K562 (cell line): ENCODE measurements around the gene RARA. TPM values are rescaled to one million over a fixed set of nuclear protein-coding genes. Genes with fewer than 3 reads are reported as not detected.

Source experiments
- EP400 ChIP-seq: fragments of 450-650 bp; IDR thresholded peaks from 2 replicates; pipeline ENCODE4 v1.6.1; 2017; ENCODE audit warnings: antibody characterized with exemption, mild to moderate bottlenecking, moderate library complexity
- ETV1 ChIP-seq: fragments of 450-650 bp; conservative IDR thresholded peaks from 2 replicates; pipeline ENCODE4 v1.6.1; 2016; ENCODE audit warnings: missing genetic modification characterization, control low read depth, low read depth, missing compliant biosample characterization
- HDAC1 ChIP-seq, 2 experiments: fragments of 450-650 bp; IDR thresholded peaks; 2 replicates each; pipeline ENCODE4 v1.6.1; 2016 to 2017; ENCODE audit warnings: inconsistent platforms in 1 of 2, mild to moderate bottlenecking in 1 of 2, moderate library complexity in 1 of 2
- HDGF ChIP-seq: fragments of 450-650 bp; IDR thresholded peaks from 2 replicates; pipeline ENCODE4 v1.6.1; 2016
- MYC ChIP-seq, 2 experiments: fragments of 250-450 bp in 1 of 2; sonication (Bioruptor Pico) in 1 of 2; IDR thresholded peaks; 2 replicates each; pipeline versions ENCODE4 v1.5.1 to v1.6.1; 2012 to 2021; ENCODE audit warnings: low read depth in 2 of 2, borderline replicate concordance in 1 of 2, improper control_type of control experiment in 1 of 2, low read length in 1 of 2, mild to moderate bottlenecking in 1 of 2, moderate library complexity in 1 of 2
- NCOA1 ChIP-seq: fragments of 450-650 bp; IDR thresholded peaks from 2 replicates; pipeline ENCODE4 v1.6.1; 2016; ENCODE audit warnings: low read depth
- NELFE ChIP-seq: IDR thresholded peaks from 2 replicates; pipeline ENCODE4 v1.6.1; 2011; ENCODE audit warnings: mild to moderate bottlenecking; ENCODE audit not compliant: insufficient read depth, insufficient read length
- NFE2L1 ChIP-seq: fragments of 450-650 bp; IDR thresholded peaks from 2 replicates; pipeline ENCODE4 v1.6.1; 2016; ENCODE audit warnings: missing genetic modification characterization, low read depth, mild to moderate bottlenecking, missing compliant biosample characterization, moderate library complexity, borderline replicate concordance
- POLR2B ChIP-seq: fragments of 450-650 bp; IDR thresholded peaks from 2 replicates; pipeline ENCODE4 v1.6.1; 2018; ENCODE audit warnings: low read depth; ENCODE audit not compliant: partially characterized antibody
- RBM22 ChIP-seq: fragments of 200-400 bp; formaldehyde crosslinking; IDR thresholded peaks from 2 replicates; pipeline ENCODE4 v1.6.1; 2018; ENCODE audit warnings: low read length, low read depth; ENCODE audit not compliant: poor library complexity, severe bottlenecking
- SIN3A ChIP-seq, 2 experiments: fragments of 150-350 bp in 1 of 2; IDR thresholded peaks; 2 replicates each; pipeline ENCODE4 v1.6.1; 2011 to 2016; ENCODE audit warnings: borderline replicate concordance in 2 of 2, low read depth in 2 of 2, low read length in 2 of 2, mild to moderate bottlenecking in 2 of 2, moderate library complexity in 2 of 2; ENCODE audit not compliant: control insufficient read depth in 1 of 2
- SMAD1 ChIP-seq: fragments of 150-350 bp; IDR thresholded peaks from 2 replicates; pipeline ENCODE4 v1.6.1; 2014; ENCODE audit warnings: low read length, low read depth; ENCODE audit not compliant: partially characterized antibody
- SMARCE1 ChIP-seq: fragments of 450-650 bp; IDR thresholded peaks from 2 replicates; pipeline ENCODE4 v1.7.1; 2016; ENCODE audit warnings: mild to moderate bottlenecking
- TRIM28 ChIP-seq: fragments of 450-650 bp; IDR thresholded peaks from 2 replicates; pipeline ENCODE4 v1.6.1; 2017
- ZNF140 ChIP-seq: fragments of 250-450 bp; sonication (Bioruptor Pico); IDR thresholded peaks from 2 replicates; pipeline ENCODE4 v1.8.0; 2021; ENCODE audit warnings: moderate library complexity, mild to moderate bottlenecking, inconsistent platforms
- ZNF511 ChIP-seq: sonication (generic); formaldehyde crosslinking; IDR thresholded peaks from 2 replicates; pipeline ENCODE4 v1.8.0; 2022; ENCODE audit warnings: mild to moderate bottlenecking, missing genetic modification reagents
- ZNF766 ChIP-seq: fragments of 200-800 bp; sonication (Bioruptor generic); conservative IDR thresholded peaks from 2 replicates; pipeline ENCODE4 v1.6.1; 2016; ENCODE audit warnings: missing genetic modification characterization, missing compliant biosample characterization
- polyA plus RNA-seq, 8 experiments: library from polyadenylated mRNA; depleted of rRNA in 4 of 8; stranded (reverse) in 5 of 8; unstranded in 3 of 8; fragments of >200 nt; fragmentation: Nextera tagmentation in 2 of 8; fragmentation: Illumina TruSeq in 1 of 8; extraction: Ambion mirVana in 2 of 8; extraction: Trizol in 1 of 8; gene quantifications; 2 replicates each; pipeline versions ENCODE4 v1.2.1 to v1.2.3, GENCODE V29; 2011 to 2014; ENCODE audit warnings: inconsistent platforms in 1 of 8, missing spikeins in 1 of 8
- total RNA-seq, 7 experiments: library from RNA; depleted of rRNA in 6 of 7; stranded (reverse); fragments of >200 nt in 6 of 7; fragmentation: Illumina TruSeq in 2 of 7; extraction: Trizol in 2 of 7; gene quantifications; 2 replicates each; pipeline versions ENCODE4 v1.2.1 to v1.2.3, GENCODE V29; 2011 to 2021; ENCODE audit warnings: low replicate concordance in 1 of 7
- TF ChIP-seq, protein P1 (sequence below): fragments of 200-800 bp; sonication (Bioruptor generic); IDR thresholded peaks from 2 replicates; pipeline ENCODE4 v1.6.1; 2017; ENCODE audit warnings: missing genetic modification characterization, missing compliant biosample characterization
- TF ChIP-seq, protein P2 (sequence below): fragments of 250-450 bp; sonication (Bioruptor Pico); IDR thresholded peaks from 2 replicates; pipeline ENCODE4 v1.5.0; 2021; ENCODE audit warnings: mild to moderate bottlenecking, moderate library complexity
- TF ChIP-seq, protein P3 (sequence below): fragments of 250-450 bp; sonication (Bioruptor Pico); IDR thresholded peaks from 2 replicates; pipeline ENCODE4 v1.8.0; 2022; ENCODE audit warnings: inconsistent platforms, mild to moderate bottlenecking, moderate library complexity, borderline replicate concordance

The RARA gene
- total and polyA plus RNA-seq, 9 of the 15 experiments (the other 6 are each of a cell fraction or from before 2014, with no cell fraction given), result 0.10 to 28.0 (median 7.9) TPM

- TF ChIP-seq SIN3A (IDR thresholded peaks at IDR 0.05; ENCODE audit: borderline replicate concordance in 2 of 2, control insufficient read depth in 1 of 2, low read depth in 2 of 2, low read length in 2 of 2) (0 out of 4 replicates have a peak, but pooled peaks of 1 of the 2 experiments have one; percentile 19), ZNF766 (no peak), MYC (IDR thresholded peaks at IDR 0.05; ENCODE audit: low read depth, low read length) (no peak), MYC (CRISPR knock-in tag; IDR thresholded peaks at IDR 0.05; ENCODE audit: borderline replicate concordance, low read depth) (no peak), SMARCE1 (peak; percentile 16; the same call in 1 of the 2 replicates), ETV1 (tag) (peak; percentile 35; the same call in 1 of the 2 replicates), NCOA1 (no peak), HDGF (no peak), EP400 (peak; percentile 62; the same call in 1 of the 2 replicates), NELFE (no peak), RBM22 (peak; percentile 49), ZNF511 (no peak), TRIM28 (no peak), HDAC1 (IDR thresholded peaks at IDR 0.05) (peak in 1 of 2 experiments; percentile 59; a peak in 2 of 4 replicates), POLR2B (peak; percentile 71), ZNF140 (no peak), NFE2L1 (no peak), SMAD1 (no peak)
- TF ChIP-seq, protein P1, sequence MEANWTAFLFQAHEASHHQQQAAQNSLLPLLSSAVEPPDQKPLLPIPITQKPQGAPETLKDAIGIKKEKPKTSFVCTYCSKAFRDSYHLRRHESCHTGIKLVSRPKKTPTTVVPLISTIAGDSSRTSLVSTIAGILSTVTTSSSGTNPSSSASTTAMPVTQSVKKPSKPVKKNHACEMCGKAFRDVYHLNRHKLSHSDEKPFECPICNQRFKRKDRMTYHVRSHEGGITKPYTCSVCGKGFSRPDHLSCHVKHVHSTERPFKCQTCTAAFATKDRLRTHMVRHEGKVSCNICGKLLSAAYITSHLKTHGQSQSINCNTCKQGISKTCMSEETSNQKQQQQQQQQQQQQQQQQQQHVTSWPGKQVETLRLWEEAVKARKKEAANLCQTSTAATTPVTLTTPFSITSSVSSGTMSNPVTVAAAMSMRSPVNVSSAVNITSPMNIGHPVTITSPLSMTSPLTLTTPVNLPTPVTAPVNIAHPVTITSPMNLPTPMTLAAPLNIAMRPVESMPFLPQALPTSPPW (CRISPR knock-in tag), result peak; percentile 72; the same call in 1 of the 2 replicates
- TF ChIP-seq, protein P2, sequence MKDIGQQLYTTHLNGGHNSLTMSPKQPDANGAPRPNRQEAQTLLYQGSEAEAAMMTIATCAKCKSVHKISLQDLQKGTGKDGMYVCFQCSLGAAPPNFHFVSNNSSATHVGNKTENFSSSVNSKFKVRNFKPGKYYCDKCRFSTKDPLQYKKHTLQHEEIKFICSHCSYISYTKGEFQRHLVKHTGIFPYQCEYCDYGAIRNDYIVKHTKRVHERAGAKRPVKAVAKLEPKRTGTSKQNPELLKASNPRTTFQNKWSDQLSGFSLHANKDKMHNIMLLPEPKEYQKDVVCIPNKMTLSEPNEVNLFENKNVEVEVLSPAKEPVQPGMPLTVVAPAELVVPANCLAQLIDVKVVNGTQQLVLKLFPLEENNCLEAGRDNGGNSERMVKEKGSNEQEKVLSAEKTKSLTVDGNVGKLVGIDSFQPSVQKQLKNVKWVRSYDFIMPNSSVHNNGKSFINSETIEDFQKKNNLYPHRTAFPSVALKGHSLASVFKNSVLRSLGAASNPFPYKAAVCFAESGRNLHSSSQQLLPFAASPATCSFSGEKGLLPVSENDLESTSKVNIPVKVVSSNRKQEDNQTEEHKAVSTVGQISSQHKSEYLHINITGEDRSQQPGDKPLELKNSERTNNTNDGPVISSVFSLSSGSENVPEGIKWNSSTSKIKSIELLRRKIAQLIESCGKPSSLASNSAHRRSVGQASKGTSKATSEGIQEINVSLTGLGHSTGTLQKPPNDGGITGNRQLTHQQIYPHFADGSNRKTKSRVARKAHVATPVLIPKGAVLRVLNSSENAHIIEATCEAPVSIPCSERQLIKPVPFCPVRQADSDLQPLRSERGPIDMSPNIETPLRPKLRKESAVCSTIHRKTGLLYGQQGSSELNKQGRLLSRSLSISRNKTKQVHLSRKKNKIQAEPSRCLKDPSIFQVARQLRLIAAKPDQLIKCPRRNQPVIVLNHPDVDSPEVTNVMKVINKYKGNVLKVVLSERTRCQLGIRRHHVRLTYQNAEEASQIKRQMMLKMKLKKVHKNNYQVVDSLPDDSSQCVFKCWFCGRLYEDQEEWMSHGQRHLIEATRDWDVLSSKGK, result no peak
- TF ChIP-seq, protein P3, sequence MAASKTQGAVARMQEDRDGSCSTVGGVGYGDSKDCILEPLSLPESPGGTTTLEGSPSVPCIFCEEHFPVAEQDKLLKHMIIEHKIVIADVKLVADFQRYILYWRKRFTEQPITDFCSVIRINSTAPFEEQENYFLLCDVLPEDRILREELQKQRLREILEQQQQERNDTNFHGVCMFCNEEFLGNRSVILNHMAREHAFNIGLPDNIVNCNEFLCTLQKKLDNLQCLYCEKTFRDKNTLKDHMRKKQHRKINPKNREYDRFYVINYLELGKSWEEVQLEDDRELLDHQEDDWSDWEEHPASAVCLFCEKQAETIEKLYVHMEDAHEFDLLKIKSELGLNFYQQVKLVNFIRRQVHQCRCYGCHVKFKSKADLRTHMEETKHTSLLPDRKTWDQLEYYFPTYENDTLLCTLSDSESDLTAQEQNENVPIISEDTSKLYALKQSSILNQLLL (CRISPR knock-in tag), result no peak
These were observed 33.0 kb downstream of the RARA start (continued) for GRCh38 chr17:40341808-40342503.
